ENCODE data around the gene PCDHGB2.

DNA sequence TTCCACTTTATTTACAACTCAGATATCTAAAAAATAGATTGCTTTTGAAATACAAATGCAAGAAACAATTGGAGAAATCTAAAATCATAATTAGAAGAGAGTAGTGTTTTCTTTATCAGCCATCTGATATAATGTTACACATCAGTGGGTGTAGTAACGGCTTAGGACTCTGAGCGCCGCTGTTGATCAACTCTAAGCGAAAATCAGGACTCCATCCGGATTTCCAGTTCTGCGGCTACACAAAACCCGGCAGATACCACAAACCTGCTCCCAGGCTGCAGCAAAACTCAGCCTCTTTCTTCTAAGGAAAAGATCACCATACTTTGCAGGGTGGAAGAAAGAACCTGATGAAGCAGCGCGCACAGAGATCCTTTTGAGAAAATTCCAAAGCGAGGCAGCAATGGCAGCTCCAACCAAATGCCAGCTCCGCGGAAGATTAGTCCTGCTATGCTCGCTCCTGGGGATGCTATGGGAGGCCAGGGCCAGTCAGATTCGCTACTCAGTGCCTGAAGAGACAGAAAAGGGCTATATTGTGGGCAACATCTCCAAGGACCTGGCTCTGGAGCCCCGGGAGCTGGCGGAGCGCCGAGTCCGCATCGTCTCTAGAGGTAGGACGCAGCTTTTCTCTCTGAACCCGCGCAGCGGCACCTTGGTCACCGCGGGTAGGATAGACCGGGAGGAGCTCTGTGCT, 42.9 kb downstream of the PCDHGB2 start, which contains the start of gene PCDHGA9:
- TF ChIP-seq, protein P1, sequence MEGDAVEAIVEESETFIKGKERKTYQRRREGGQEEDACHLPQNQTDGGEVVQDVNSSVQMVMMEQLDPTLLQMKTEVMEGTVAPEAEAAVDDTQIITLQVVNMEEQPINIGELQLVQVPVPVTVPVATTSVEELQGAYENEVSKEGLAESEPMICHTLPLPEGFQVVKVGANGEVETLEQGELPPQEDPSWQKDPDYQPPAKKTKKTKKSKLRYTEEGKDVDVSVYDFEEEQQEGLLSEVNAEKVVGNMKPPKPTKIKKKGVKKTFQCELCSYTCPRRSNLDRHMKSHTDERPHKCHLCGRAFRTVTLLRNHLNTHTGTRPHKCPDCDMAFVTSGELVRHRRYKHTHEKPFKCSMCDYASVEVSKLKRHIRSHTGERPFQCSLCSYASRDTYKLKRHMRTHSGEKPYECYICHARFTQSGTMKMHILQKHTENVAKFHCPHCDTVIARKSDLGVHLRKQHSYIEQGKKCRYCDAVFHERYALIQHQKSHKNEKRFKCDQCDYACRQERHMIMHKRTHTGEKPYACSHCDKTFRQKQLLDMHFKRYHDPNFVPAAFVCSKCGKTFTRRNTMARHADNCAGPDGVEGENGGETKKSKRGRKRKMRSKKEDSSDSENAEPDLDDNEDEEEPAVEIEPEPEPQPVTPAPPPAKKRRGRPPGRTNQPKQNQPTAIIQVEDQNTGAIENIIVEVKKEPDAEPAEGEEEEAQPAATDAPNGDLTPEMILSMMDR (conservative IDR thresholded peaks at IDR 0.05; ENCODE audit: low read length), result peak; percentile 36
- no peak for TF ChIP-seq EZH2phosphoT487 (IDR thresholded peaks at IDR 0.05; ENCODE audit: borderline replicate concordance)

Measured in Loucy (cell line).